BE2C (cell line): Measurements from ENCODE around the gene UQCR11.

ENCODE experiments used
- DNase-seq: peaks from one replicate; pipeline ENCODE4 v3.0.0-alpha.2; 2020
- H3K27me3 ChIP-seq: fragments of 250-450 bp; sonication (Bioruptor Pico); 2 replicates; pipeline ENCODE4 v1.5.1; 2020; ENCODE audit warnings: mild to moderate bottlenecking
- H3K36me3 ChIP-seq: fragments of 250-450 bp; sonication (Bioruptor Pico); 2 replicates; pipeline ENCODE4 v1.5.1; 2020; ENCODE audit warnings: mild to moderate bottlenecking
- H3K4me1 ChIP-seq: fragments of 250-450 bp; sonication (Bioruptor Pico); 2 replicates; pipeline ENCODE4 v1.5.1; 2020
- H3K4me3 ChIP-seq: 2 replicates; pipeline ENCODE4 v1.5.1; 2011; ENCODE audit warnings: low read depth, low read length
- H3K9me3 ChIP-seq: fragments of 250-450 bp; sonication (Bioruptor Pico); 2 replicates; pipeline ENCODE4 v1.5.1; 2020
- TF ChIP-seq, protein P1 (sequence below): IDR thresholded peaks from 2 replicates; pipeline ENCODE4 v1.5.1; 2012; ENCODE audit warnings: mild to moderate bottlenecking, low read depth, low read length

UQCR11 gene

DNA sequence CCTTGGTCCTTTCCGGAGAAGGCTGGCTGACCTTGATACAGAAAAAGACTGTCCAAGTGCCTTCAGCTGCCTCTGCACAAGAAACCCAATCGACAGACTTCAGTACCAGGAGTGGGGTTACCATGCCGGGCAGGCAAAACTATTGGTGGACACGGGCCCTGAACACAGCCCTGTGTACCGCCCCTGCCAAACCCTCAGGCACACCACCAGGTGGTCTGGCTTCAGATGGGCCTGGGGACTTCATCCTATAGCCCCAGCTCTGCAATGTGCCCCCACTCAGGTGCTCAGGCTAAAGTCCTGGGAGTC is 29.6 kb upstream of the UQCR11 start:
- TF ChIP-seq, protein P1, sequence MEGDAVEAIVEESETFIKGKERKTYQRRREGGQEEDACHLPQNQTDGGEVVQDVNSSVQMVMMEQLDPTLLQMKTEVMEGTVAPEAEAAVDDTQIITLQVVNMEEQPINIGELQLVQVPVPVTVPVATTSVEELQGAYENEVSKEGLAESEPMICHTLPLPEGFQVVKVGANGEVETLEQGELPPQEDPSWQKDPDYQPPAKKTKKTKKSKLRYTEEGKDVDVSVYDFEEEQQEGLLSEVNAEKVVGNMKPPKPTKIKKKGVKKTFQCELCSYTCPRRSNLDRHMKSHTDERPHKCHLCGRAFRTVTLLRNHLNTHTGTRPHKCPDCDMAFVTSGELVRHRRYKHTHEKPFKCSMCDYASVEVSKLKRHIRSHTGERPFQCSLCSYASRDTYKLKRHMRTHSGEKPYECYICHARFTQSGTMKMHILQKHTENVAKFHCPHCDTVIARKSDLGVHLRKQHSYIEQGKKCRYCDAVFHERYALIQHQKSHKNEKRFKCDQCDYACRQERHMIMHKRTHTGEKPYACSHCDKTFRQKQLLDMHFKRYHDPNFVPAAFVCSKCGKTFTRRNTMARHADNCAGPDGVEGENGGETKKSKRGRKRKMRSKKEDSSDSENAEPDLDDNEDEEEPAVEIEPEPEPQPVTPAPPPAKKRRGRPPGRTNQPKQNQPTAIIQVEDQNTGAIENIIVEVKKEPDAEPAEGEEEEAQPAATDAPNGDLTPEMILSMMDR: no peak
- H3K4me3 ChIP-seq: no peak overlapping the region
- H3K36me3 ChIP-seq: peaks cover 63% of the 10 kb centered on the region
- no peaks in the 10 kb centered on the region for H3K4me1 ChIP-seq
- DNase-seq: no peak
- H3K9me3 ChIP-seq: no peaks in the 10 kb centered on the region
- no peaks in the 10 kb centered on the region for H3K27me3 ChIP-seq

GRCh38 chr19:1634242-1634937 is 29.1 kb upstream of the UQCR11 start:
- Histone ChIP-seq H3K36me3 (peaks cover 62% of the 10 kb centered on the region), H3K4me1 (no peaks in the 10 kb centered on the region), H3K27me3 (no peaks in the 10 kb centered on the region), H3K4me3 (no peak overlapping the region), H3K9me3 (no peaks in the 10 kb centered on the region)
- DNase-seq: no peak
- TF ChIP-seq, protein P1: no peak

- no peaks in the 10 kb centered on the region for H3K27me3 ChIP-seq
- no peaks in the 10 kb centered on the region for H3K4me1 ChIP-seq
- H3K4me3 ChIP-seq: no peak overlapping the region
- H3K9me3 ChIP-seq: no peaks in the 10 kb centered on the region
- no peak for DNase-seq
- peaks cover 51% of the 10 kb centered on the region for H3K36me3 ChIP-seq
- TF ChIP-seq, protein P1: no peak
Measured at GRCh38 chr19:1633269-1633826, 28.1 kb upstream of the UQCR11 start.

DNA sequence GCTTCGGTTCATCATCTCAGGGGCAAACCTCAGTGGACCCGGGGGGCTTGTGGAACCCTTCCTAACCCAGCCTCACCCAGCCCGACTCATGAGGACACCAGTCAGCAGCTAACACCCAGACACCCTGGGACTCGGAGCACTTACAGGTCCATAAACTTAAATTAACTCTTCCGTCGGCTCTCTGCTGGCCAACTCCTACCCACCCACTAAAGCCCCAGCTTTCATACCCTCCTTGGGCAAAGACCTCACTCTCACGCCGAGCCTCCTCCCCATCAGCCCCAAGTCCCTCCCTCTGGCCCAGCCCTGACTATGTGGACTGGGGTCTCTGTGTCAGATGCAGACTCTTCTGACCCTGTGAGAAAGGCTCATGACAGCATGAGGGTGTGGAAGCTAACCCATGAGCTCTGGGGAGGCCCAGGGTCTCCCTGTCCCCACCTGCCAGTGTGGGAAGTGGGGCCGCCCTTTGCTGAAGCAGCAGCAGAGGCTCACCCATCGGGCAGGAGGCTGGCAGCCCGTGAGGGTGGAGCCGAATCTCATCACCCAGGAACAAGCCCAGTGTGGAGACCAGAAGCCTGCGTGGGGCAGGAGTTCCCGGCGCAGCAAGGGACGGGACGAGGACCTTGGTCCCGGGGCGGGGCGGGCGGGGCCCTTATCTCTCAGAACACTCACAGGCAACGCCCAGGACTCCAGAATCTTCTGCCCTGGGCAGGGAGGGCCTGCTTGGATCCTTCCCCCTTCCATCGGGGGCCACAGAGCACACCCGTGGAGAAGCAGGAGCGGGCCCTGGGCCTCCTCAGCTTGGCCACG is 27.4 kb upstream of the UQCR11 start:
- H3K27me3 ChIP-seq: no peaks in the 10 kb centered on the region
- no peaks in the 10 kb centered on the region for H3K4me1 ChIP-seq
- no peak overlapping the region for H3K4me3 ChIP-seq
- H3K36me3 ChIP-seq: peaks cover 44% of the 10 kb centered on the region
- TF ChIP-seq, protein P1: no peak
- no peak for DNase-seq
- no peaks in the 10 kb centered on the region for H3K9me3 ChIP-seq

DNA sequence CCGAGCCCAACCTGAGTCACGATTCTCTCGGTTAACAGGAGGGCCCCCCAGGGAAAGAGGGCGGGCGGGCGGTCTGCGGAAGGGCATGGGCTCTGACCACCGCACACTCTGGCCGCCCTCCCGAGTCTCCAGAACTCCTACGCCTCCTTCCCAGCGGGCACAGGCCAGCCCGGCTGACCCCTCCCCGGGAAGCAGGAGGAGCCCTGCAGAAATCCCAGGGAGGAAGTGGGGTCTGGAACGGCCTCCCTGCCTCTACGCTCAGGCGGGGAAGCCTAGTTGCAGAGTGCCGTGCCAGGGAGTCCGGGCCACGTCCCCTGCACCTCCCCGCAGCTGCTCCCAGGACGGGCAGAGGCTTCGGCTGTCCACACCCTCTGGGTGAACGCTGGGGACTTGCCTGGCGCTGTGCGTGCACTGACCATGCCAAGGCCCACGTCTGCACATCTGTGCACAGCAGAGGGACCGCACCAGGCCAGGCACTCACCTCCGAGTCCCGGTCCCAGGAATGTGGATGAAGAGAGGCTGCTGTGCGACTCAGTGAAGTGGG is 26.4 kb upstream of the UQCR11 start:
- H3K4me1 ChIP-seq: no peaks in the 10 kb centered on the region
- H3K4me3 ChIP-seq: no peak overlapping the region
- TF ChIP-seq, protein P1: no peak
- peaks cover 41% of the 10 kb centered on the region for H3K36me3 ChIP-seq
- no peaks in the 10 kb centered on the region for H3K9me3 ChIP-seq
- DNase-seq: no peak
- no peaks in the 10 kb centered on the region for H3K27me3 ChIP-seq
